Left lobe of liver (tissue), 2 donors: Measurements from ENCODE around the gene PSMD7. TPM values are rescaled to one million over a fixed set of nuclear protein-coding genes. Genes with fewer than 3 reads are reported as not detected.
"Not testable (repeated sequence)": the region's sequence is repeated elsewhere in the genome, so short reads cannot be mapped to it uniquely, and the experiment has no call there.

Experiments
- ATAC-seq: fragments of 200-7000 bp; cut with Tn5 transposase; one replicate; pipeline ENCODE4 v1.9.1; 2020; ENCODE audit warnings: mild to moderate bottlenecking, moderate library complexity
- DNase-seq: peaks from one replicate; pipeline ENCODE4 v3.0.0-alpha.2; 2020; ENCODE audit warnings: low spot score
- total RNA-seq: library from RNA; stranded (reverse); gene quantifications from one replicate; pipeline ENCODE4 v1.2.1, GENCODE V29; 2021
- donor health status: DM: no; HTN: no; CAD: no; lungs with moderate emphysema.
- donor health status: DM: no; HTN: yes; CAD: no.

PSMD7 gene
- total RNA-seq, 1 donor from 2014 or later: 39.4 TPM

- ATAC-seq: peak; percentile 40
- DNase-seq: not testable (repeated sequence)
These were observed 56.4 kb downstream of the PSMD7 start for GRCh38 chr16:74353038-74353437.

Other genes with a start within 250 kb of the PSMD7 start
- 0.38 TPM for gene NPIPB15, start 79.5 kb downstream of the PSMD7 start, total RNA-seq
- gene CLEC18B, start 124.7 kb downstream of the PSMD7 start, total RNA-seq: 1.1 TPM